ENCODE measurements around the gene CHN2.

Gene CHN2

GRCh38 chr7:29343399-29343798 is 148.8 kb downstream of the CHN2 start:
- DNase-seq (ENCODE audit: insufficient read length, low spot score) (no peak), FAIRE-seq (no peak)

GRCh38 chr7:29344334-29344978 is 149.9 kb downstream of the CHN2 start:
- DNase-seq (ENCODE audit: insufficient read length, low spot score) = no peak
- TF ChIP-seq TAF1 (IDR thresholded peaks at IDR 0.05; ENCODE audit: low read depth, low read length) (no peak), POLR2AphosphoS5 (IDR thresholded peaks at IDR 0.05; ENCODE audit: low read depth, low read length) (no peak), SPI1 (IDR thresholded peaks at IDR 0.05; ENCODE audit: low read depth, low read length) (no peak), PAX5 (IDR thresholded peaks at IDR 0.05; ENCODE audit: insufficient read depth, low read length, severe bottlenecking) (no peak), POU2F2 (IDR thresholded peaks at IDR 0.05; ENCODE audit: low read depth, low read length) (no peak), POLR2A (IDR thresholded peaks at IDR 0.05; ENCODE audit: low read depth, low read length) (no peak)
- FAIRE-seq = no peak

More at GRCh38 chr7:29343399-29343798, 148.8 kb downstream of the CHN2 start:
- TF ChIP-seq PAX5 (IDR thresholded peaks at IDR 0.05; ENCODE audit: insufficient read depth, low read length, severe bottlenecking) (no peak), POLR2AphosphoS5 (IDR thresholded peaks at IDR 0.05; ENCODE audit: low read depth, low read length) (no peak), SPI1 (IDR thresholded peaks at IDR 0.05; ENCODE audit: low read depth, low read length) (peak; percentile 55), TAF1 (IDR thresholded peaks at IDR 0.05; ENCODE audit: low read depth, low read length) (no peak)

DNA sequence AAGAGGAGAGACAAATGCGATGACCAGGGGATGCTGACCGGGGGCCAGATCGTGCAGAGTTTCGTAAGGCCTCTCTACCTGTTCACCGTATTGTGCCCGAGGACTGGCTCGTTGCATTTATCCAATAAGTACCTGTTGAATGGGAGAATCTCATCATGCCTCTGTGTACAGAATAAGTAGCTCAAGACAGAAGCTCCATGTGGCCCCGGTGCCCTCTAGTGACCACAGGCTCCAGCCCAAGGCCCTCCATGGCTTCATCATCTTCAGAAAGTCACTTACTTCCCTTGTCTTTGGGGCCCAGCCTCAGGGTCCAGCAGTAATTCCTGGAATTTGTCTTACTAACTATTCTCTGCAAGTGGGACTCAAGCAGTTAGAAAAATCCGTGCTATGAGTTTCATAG is 151.0 kb downstream of the CHN2 start:
- TF ChIP-seq POU2F2 (IDR thresholded peaks at IDR 0.05; ENCODE audit: low read depth, low read length) = no peak
- no peak for TF ChIP-seq PAX5 (IDR thresholded peaks at IDR 0.05; ENCODE audit: insufficient read depth, low read length, severe bottlenecking)
- TF ChIP-seq POLR2A (IDR thresholded peaks at IDR 0.05; ENCODE audit: low read depth, low read length) = no peak
- no peak for TF ChIP-seq SPI1 (IDR thresholded peaks at IDR 0.05; ENCODE audit: low read depth, low read length)
- TF ChIP-seq POLR2AphosphoS5 (IDR thresholded peaks at IDR 0.05; ENCODE audit: low read depth, low read length) = no peak
- FAIRE-seq (no peak), DNase-seq (ENCODE audit: insufficient read length, low spot score) (no peak)

GRCh38 chr7:29346231-29346978 is 151.8 kb downstream of the CHN2 start:
- no peak for FAIRE-seq

GRCh38 chr7:29349362-29349761 is 154.8 kb downstream of the CHN2 start:
- no peak for DNase-seq (ENCODE audit: insufficient read length, low spot score)
- TF ChIP-seq POLR2A (IDR thresholded peaks at IDR 0.05; ENCODE audit: low read depth, low read length) = no peak
- TF ChIP-seq POLR2AphosphoS5 (IDR thresholded peaks at IDR 0.05; ENCODE audit: low read depth, low read length) = no peak
- TF ChIP-seq PAX5 (IDR thresholded peaks at IDR 0.05; ENCODE audit: insufficient read depth, low read length, severe bottlenecking) = no peak
- TF ChIP-seq SPI1 (IDR thresholded peaks at IDR 0.05; ENCODE audit: low read depth, low read length) = no peak
- TF ChIP-seq TAF1 (IDR thresholded peaks at IDR 0.05; ENCODE audit: low read depth, low read length) = no peak
- TF ChIP-seq POU2F2 (IDR thresholded peaks at IDR 0.05; ENCODE audit: low read depth, low read length) = no peak
- no peak for FAIRE-seq

More at GRCh38 chr7:29346231-29346978, 151.8 kb downstream of the CHN2 start:
- TF ChIP-seq TAF1 (IDR thresholded peaks at IDR 0.05; ENCODE audit: low read depth, low read length) (no peak), SPI1 (IDR thresholded peaks at IDR 0.05; ENCODE audit: low read depth, low read length) (no peak), POLR2AphosphoS5 (IDR thresholded peaks at IDR 0.05; ENCODE audit: low read depth, low read length) (no peak), POLR2A (IDR thresholded peaks at IDR 0.05; ENCODE audit: low read depth, low read length) (no peak), POU2F2 (IDR thresholded peaks at IDR 0.05; ENCODE audit: low read depth, low read length) (no peak), PAX5 (IDR thresholded peaks at IDR 0.05; ENCODE audit: insufficient read depth, low read length, severe bottlenecking) (no peak)
- DNase-seq (ENCODE audit: insufficient read length, low spot score) = no peak

DNA sequence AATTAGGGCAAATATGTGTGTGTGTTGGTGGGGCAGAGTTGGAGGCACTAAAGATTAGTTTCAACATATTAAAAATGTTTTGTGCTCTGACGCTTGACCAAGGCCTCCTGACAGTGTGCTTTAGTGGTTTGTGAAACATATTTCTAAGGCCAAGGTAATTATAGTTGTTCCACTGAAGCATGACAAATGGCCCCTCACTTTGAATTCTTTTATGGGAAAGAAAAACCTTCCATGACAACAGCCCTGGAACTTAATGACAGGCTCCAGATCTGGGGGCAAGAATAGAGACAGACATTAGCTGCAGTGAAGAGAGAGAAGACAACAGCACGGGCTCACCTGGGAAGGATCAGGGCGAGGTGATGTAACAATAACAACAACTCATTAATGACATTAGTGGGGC is 155.8 kb downstream of the CHN2 start:
- TF ChIP-seq POLR2AphosphoS5 (IDR thresholded peaks at IDR 0.05; ENCODE audit: low read depth, low read length) = no peak
- TF ChIP-seq POLR2A (IDR thresholded peaks at IDR 0.05; ENCODE audit: low read depth, low read length) = no peak
- TF ChIP-seq SPI1 (IDR thresholded peaks at IDR 0.05; ENCODE audit: low read depth, low read length) = no peak
- no peak for TF ChIP-seq POU2F2 (IDR thresholded peaks at IDR 0.05; ENCODE audit: low read depth, low read length)
- no peak for TF ChIP-seq TAF1 (IDR thresholded peaks at IDR 0.05; ENCODE audit: low read depth, low read length)
- TF ChIP-seq PAX5 (IDR thresholded peaks at IDR 0.05; ENCODE audit: insufficient read depth, low read length, severe bottlenecking) = no peak
- FAIRE-seq (no peak), DNase-seq (ENCODE audit: insufficient read length, low spot score) (no peak)

- DNase-seq (ENCODE audit: insufficient read length, low spot score) = no peak
- TF ChIP-seq POU2F2 (IDR thresholded peaks at IDR 0.05; ENCODE audit: low read depth, low read length) (no peak), TAF1 (IDR thresholded peaks at IDR 0.05; ENCODE audit: low read depth, low read length) (no peak), PAX5 (IDR thresholded peaks at IDR 0.05; ENCODE audit: insufficient read depth, low read length, severe bottlenecking) (no peak), POLR2AphosphoS5 (IDR thresholded peaks at IDR 0.05; ENCODE audit: low read depth, low read length) (no peak), POLR2A (IDR thresholded peaks at IDR 0.05; ENCODE audit: low read depth, low read length) (no peak), SPI1 (IDR thresholded peaks at IDR 0.05; ENCODE audit: low read depth, low read length) (no peak)
- FAIRE-seq = no peak
Measured at GRCh38 chr7:29352041-29352440, 157.5 kb downstream of the CHN2 start.

GRCh38 chr7:29353810-29354209 is 159.2 kb downstream of the CHN2 start:
- DNase-seq (ENCODE audit: insufficient read length, low spot score) (no peak), FAIRE-seq (no peak)
- TF ChIP-seq POLR2AphosphoS5 (IDR thresholded peaks at IDR 0.05; ENCODE audit: low read depth, low read length) (no peak), SPI1 (IDR thresholded peaks at IDR 0.05; ENCODE audit: low read depth, low read length) (no peak), PAX5 (IDR thresholded peaks at IDR 0.05; ENCODE audit: insufficient read depth, low read length, severe bottlenecking) (no peak), TAF1 (IDR thresholded peaks at IDR 0.05; ENCODE audit: low read depth, low read length) (no peak), POLR2A (IDR thresholded peaks at IDR 0.05; ENCODE audit: low read depth, low read length) (no peak), POU2F2 (IDR thresholded peaks at IDR 0.05; ENCODE audit: low read depth, low read length) (no peak)

DNA sequence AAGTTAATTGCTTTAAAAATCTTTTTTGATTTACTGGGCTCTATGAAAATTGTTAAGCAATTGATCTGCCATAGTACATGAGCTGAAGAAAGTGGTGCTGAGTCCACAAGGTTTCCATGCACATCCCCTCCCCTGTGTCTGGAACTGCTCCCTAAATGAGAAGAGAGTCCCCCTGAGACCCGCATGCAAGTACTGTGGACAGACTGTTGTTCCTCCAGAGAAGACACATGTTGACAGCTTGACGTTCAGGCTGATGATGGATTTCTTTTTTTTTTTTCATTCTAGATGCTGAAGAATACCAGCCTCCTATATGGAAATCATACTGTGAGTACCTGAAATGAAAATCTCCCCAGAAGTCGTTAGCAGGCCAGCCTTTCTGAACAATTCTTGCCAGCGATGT is 159.8 kb downstream of the CHN2 start:
- TF ChIP-seq PAX5 (IDR thresholded peaks at IDR 0.05; ENCODE audit: insufficient read depth, low read length, severe bottlenecking) (no peak), TAF1 (IDR thresholded peaks at IDR 0.05; ENCODE audit: low read depth, low read length) (no peak), SPI1 (IDR thresholded peaks at IDR 0.05; ENCODE audit: low read depth, low read length) (no peak), POU2F2 (IDR thresholded peaks at IDR 0.05; ENCODE audit: low read depth, low read length) (no peak), POLR2A (IDR thresholded peaks at IDR 0.05; ENCODE audit: low read depth, low read length) (no peak), POLR2AphosphoS5 (IDR thresholded peaks at IDR 0.05; ENCODE audit: low read depth, low read length) (no peak)
- DNase-seq (ENCODE audit: insufficient read length, low spot score) = no peak
- no peak for FAIRE-seq
